Activated effector memory CD4-positive, alpha-beta T cell treated with Interleukin-2 at 50 U/mL for 16 hours (primary cell): ENCODE results near the gene NDUFV3.
"Not testable (repeated sequence)": the region's sequence is repeated elsewhere in the genome, so short reads cannot be mapped to it uniquely, and the experiment has no call there.

Experiments used
- DNase-seq: peaks from one replicate; pipeline ENCODE4 v3.0.0-alpha.2; 2020

Gene NDUFV3

GRCh38 chr21:42937034-42937940, 44.2 kb downstream of the NDUFV3 start:
- not testable (repeated sequence) for DNase-seq

GRCh38 chr21:42937960-42938605, 45.0 kb downstream of the NDUFV3 start:
- DNase-seq: no peak

GRCh38 chr21:42938606-42938995, 45.5 kb downstream of the NDUFV3 start:
- DNase-seq: not testable (repeated sequence)

GRCh38 chr21:42939582-42940413, 46.7 kb downstream of the NDUFV3 start:
- DNase-seq: no peak

- DNase-seq: no peak
Measured at GRCh38 chr21:42941696-42942085, 48.6 kb downstream of the NDUFV3 start.

- no peak for DNase-seq
Measured at GRCh38 chr21:42942244-42942643, 49.1 kb downstream of the NDUFV3 start.

- DNase-seq: not testable (repeated sequence)
Measured at GRCh38 chr21:42949094-42949755, 56.1 kb downstream of the NDUFV3 start.

- DNase-seq: not testable (repeated sequence)
Measured at GRCh38 chr21:42951193-42951592, 58.1 kb downstream of the NDUFV3 start.

GRCh38 chr21:42956824-42957630, 63.9 kb downstream of the NDUFV3 start:
- no peak for DNase-seq

GRCh38 chr21:42958122-42958521, 65.0 kb downstream of the NDUFV3 start:
- not testable (repeated sequence) for DNase-seq

GRCh38 chr21:42959728-42960127, 66.6 kb downstream of the NDUFV3 start:
- DNase-seq: no peak

GRCh38 chr21:42962380-42963007, 69.4 kb downstream of the NDUFV3 start:
- no peak for DNase-seq
